ENCODE measurements around the gene TPPP3. TPM values are rescaled to one million over a fixed set of nuclear protein-coding genes. Genes with fewer than 3 reads are reported as not detected.

The TPPP3 gene
- total RNA-seq, 2 experiments from 2014 or later, result not detected

DNA sequence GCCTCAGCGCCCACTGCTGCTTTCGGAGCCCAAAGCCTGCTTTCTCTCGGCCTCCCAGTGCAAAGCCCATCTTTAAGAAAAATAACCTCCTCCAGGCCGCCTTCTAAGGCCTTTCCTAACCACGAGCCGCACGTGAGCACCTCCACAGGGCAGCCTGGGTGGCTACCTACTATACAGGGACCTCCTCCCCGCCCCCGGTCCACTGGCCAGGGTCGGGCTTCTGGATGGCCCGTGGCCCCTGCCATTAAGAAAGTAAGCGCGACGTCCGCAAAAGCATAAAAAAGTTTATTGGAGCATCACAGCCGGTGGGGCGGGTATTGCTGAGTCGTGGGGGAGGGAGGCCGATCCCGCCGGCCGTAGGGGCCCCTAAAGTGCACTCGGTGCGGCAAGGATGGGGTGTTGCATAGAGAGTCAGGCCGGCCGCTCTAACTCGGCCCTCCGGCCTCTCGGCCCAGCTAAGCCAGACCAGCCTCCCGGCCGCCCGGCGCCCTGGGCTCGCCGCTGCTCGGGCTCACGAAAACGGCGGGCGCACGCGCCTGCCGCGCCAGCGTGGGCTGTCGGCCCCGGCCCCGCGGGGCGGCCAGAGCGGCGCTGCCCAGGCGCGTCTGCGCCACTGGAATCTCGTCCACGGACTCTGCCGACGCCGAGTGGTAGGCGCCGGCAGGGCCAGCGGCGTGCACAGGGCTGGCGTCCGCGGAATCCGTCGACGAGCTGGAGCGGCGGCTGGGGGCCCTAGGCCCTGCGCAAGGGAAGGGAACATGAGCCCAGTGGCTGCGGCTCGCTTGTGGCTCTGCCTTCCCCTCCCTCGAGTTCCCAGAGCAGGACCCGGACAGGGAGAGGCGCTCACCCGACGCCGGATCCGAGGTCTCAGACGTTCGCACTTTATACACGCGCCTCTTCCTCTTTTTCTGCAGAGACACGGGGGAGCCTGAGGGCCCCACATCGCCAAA is 1.1 kb upstream of the TPPP3 start:
- ChIA-PET CTCF (interaction anchor here (0.7 to 2.1 kb wide), 11 partner anchors 9 to 116 kb away, joined by 3 to 10 read pairs (median 4); no protein-coding TSS in a partner anchor), POLR2A (interaction anchor here (0.6 kb wide), 1 partner anchor 18 kb away, joined by 3 read pairs; no protein-coding TSS in a partner anchor)
- no peaks in the 10 kb centered on the region for H3K36me3 Mint-ChIP-seq (ENCODE audit: low read depth)
- no peaks in the 10 kb centered on the region for H3K9me3 Mint-ChIP-seq
- ATAC-seq, result no peak
- H3K27ac Mint-ChIP-seq, result no peak overlapping the region
- peaks cover 28% of the 10 kb centered on the region for H3K27me3 Mint-ChIP-seq
- TF ChIP-seq, protein P1, sequence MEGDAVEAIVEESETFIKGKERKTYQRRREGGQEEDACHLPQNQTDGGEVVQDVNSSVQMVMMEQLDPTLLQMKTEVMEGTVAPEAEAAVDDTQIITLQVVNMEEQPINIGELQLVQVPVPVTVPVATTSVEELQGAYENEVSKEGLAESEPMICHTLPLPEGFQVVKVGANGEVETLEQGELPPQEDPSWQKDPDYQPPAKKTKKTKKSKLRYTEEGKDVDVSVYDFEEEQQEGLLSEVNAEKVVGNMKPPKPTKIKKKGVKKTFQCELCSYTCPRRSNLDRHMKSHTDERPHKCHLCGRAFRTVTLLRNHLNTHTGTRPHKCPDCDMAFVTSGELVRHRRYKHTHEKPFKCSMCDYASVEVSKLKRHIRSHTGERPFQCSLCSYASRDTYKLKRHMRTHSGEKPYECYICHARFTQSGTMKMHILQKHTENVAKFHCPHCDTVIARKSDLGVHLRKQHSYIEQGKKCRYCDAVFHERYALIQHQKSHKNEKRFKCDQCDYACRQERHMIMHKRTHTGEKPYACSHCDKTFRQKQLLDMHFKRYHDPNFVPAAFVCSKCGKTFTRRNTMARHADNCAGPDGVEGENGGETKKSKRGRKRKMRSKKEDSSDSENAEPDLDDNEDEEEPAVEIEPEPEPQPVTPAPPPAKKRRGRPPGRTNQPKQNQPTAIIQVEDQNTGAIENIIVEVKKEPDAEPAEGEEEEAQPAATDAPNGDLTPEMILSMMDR (IDR thresholded peaks at IDR 0.05), result no peak
- DNase-seq, result peak; percentile 24
- intact Hi-C loops (cut with micrococcal nuclease), result no loop called here
- peaks cover 4% of the 10 kb centered on the region for H3K4me1 Mint-ChIP-seq (ENCODE audit: low read depth)
- peak overlapping the region; percentile 21 for H3K4me3 Mint-ChIP-seq

DNA sequence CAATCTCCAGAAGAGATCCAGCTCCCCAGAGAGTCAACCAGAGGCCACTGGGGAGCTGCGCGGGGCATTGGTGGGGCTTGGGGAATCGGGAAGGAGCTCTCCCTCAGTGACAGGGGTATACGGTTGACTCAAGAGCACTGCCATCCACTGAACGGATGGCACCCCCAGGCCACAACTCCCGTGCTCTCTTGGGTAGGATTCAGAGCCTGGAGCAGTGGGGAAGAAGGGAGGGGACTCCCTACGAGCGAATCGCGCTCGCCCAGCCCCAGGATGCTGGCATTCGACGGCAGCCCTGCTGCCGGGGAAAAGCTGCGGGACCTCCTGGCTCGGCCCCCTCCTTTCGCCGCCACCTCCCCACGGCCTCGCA is 473 bp upstream of the TPPP3 start:
- POLR2A ChIA-PET, result interaction anchor here (0.6 kb wide), 1 partner anchor 19 kb away, joined by 3 read pairs; no protein-coding TSS in a partner anchor
- peak; percentile 4 for ATAC-seq
- H3K4me3 Mint-ChIP-seq, result peak overlapping the region; percentile 21

DNA sequence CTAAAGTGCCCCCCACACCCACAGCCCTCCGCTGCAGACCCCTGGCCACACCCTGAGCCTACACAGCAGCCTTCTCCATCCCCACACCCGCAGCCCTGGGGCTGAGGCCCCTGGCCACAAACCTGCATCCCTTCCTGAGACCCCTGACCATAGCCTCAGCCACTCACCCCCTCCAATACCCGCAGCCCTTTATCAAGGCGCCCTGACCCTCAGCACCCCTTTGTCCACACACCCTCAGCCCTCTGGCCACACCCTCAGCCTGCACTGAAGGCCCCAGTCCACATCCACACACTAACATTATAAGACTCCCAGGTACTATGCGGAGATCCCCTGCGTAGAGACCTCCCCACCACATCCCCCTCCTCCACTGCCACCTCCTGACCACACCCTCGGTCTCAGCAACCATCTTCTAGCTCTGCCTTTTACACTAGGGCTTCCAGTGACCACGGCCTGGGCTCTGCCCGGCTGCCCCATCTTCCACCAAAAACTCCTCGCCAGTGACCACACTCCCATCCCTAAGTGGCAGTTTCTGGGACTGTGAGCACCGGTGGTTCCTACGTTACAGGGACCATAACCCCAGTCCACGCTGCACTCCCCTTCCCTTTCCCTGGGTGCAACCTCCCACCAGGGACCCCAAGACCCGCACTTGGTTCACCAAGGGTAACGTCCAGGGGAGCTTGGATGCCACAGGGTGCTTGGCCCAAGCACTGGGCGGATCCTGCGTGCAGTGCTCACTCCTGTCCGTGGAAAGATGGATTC is 818 bp downstream of the TPPP3 start:
- DNase-seq (no peak), ATAC-seq (no peak)
- ChIA-PET POLR2A (no interaction called here), CTCF (interaction anchor here (0.6 to 2.1 kb wide), 11 partner anchors 10 to 132 kb away, joined by 3 to 10 read pairs (median 3); partner anchors contain the start of genes ATP6V0D1, KCTD19 and LRRC36)
- TF ChIP-seq, protein P1 (IDR thresholded peaks at IDR 0.05), result no peak
- no peaks in the 10 kb centered on the region for H3K36me3 Mint-ChIP-seq (ENCODE audit: low read depth)
- H3K4me1 Mint-ChIP-seq (ENCODE audit: low read depth), result peaks cover 4% of the 10 kb centered on the region
- peaks cover 28% of the 10 kb centered on the region for H3K27me3 Mint-ChIP-seq
- H3K27ac Mint-ChIP-seq, result no peak overlapping the region
- H3K9me3 Mint-ChIP-seq, result no peaks in the 10 kb centered on the region
- no peak overlapping the region for H3K4me3 Mint-ChIP-seq
- intact Hi-C loops (cut with micrococcal nuclease), result no loop called here

More for the DNA sequence above, 473 bp upstream of the TPPP3 start:
- Mint-ChIP-seq H3K36me3 (ENCODE audit: low read depth) (no peaks in the 10 kb centered on the region), H3K27me3 (peaks cover 28% of the 10 kb centered on the region), H3K9me3 (no peaks in the 10 kb centered on the region), H3K27ac (no peak overlapping the region), H3K4me1 (ENCODE audit: low read depth) (peaks cover 4% of the 10 kb centered on the region)
- TF ChIP-seq, protein P1 (IDR thresholded peaks at IDR 0.05), result no peak
- CTCF ChIA-PET, result interaction anchor here (0.7 to 2.1 kb wide), 14 partner anchors 11 to 133 kb away, joined by 3 to 10 read pairs (median 4); partner anchors contain the start of genes ATP6V0D1, KCTD19 and LRRC36
- intact Hi-C loops (cut with micrococcal nuclease), result no loop called here
- no peak for DNase-seq

DNA sequence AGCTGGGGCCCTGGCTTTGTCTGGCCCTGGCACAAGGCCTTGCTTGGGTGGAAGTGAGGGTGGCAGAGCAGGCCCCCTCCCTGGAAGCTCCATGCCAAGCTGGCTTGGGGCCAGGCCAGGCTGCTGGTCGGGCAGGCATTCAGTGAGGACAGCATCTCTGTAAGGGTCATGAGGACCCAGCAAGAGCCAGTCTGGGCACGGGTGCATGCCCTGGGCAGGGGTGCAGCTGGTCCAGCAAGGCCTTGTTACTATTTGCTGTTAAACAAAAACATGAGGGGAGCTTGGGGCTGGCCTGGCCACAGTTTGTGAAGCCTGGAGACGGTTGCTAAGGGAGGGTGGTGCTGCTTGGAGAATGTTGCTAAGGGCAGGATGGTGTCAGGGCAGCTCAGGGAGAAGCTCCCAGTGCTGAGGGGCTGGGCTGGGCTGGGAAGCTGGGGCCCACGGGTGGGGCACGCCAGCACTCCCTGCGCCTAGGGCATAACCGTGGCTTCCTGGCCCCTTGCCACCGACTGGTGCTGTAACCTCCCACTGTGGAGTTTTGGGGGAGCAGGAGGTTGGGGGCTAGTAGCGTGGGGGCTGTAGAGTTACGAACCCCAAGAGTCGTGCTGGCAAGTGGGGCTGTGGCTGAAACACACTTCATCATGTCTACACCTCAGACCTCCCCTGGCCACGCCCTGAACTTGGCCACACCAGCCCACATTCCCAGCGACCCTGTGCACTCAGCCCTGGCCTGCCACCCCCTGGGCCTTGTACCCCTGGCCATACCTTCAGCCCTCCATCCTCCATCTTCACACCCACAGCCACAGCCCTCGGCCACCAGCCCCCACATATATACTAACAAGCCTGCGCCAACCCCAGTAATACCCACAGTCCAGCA is 1.6 kb downstream of the TPPP3 start:
- intact Hi-C loops (cut with micrococcal nuclease), result no loop called here
- Mint-ChIP-seq H3K4me3 (no peak overlapping the region), H3K36me3 (ENCODE audit: low read depth) (no peaks in the 10 kb centered on the region), H3K27ac (no peak overlapping the region), H3K4me1 (ENCODE audit: low read depth) (peaks cover 4% of the 10 kb centered on the region), H3K9me3 (no peaks in the 10 kb centered on the region), H3K27me3 (peaks cover 28% of the 10 kb centered on the region)
- ATAC-seq, result no peak
- POLR2A ChIA-PET, result no interaction called here
- CTCF ChIA-PET, result interaction anchor here (0.6 to 2.1 kb wide), 6 partner anchors 9 to 236 kb away, joined by 3 to 10 read pairs (median 4); partner anchors contain the start of genes KCTD19 and LRRC36
- TF ChIP-seq, protein P1 (IDR thresholded peaks at IDR 0.05), result no peak
- DNase-seq, result no peak
